Measurements from ENCODE around the gene PTTG1.
A peak's percentile ranks its signal among the peaks of the same experiment; 100 is the strongest.

The PTTG1 gene

GRCh38 chr5:160378330-160378729, 43.3 kb upstream of the PTTG1 start:
- no peak overlapping the region for H3K4me3 ChIP-seq (ENCODE audit: low read depth, low read length)
- no peak for DNase-seq (ENCODE audit: low read depth)
- TF ChIP-seq MYC (IDR thresholded peaks at IDR 0.05; ENCODE audit: low read depth, low read length) (no peak), CTCF (IDR thresholded peaks at IDR 0.05; ENCODE audit: low read depth, low read length) (no peak), MAX (IDR thresholded peaks at IDR 0.05; ENCODE audit: low read depth, low read length) (no peak), POLR2A (IDR thresholded peaks at IDR 0.05; ENCODE audit: extremely low read depth, insufficient read length) (no peak)

GRCh38 chr5:160379511-160379910, 42.1 kb upstream of the PTTG1 start:
- TF ChIP-seq CTCF (IDR thresholded peaks at IDR 0.05; ENCODE audit: low read depth, low read length) (no peak), MAX (IDR thresholded peaks at IDR 0.05; ENCODE audit: low read depth, low read length) (no peak), POLR2A (IDR thresholded peaks at IDR 0.05; ENCODE audit: extremely low read depth, insufficient read length) (no peak), MYC (IDR thresholded peaks at IDR 0.05; ENCODE audit: low read depth, low read length) (no peak)
- DNase-seq (ENCODE audit: low read depth): no peak
- H3K4me3 ChIP-seq (ENCODE audit: low read depth, low read length): no peak overlapping the region

- H3K4me3 ChIP-seq (ENCODE audit: low read depth, low read length): no peak overlapping the region
- TF ChIP-seq CTCF (IDR thresholded peaks at IDR 0.05; ENCODE audit: low read depth, low read length): no peak
- TF ChIP-seq MAX (IDR thresholded peaks at IDR 0.05; ENCODE audit: low read depth, low read length): no peak
- no peak for TF ChIP-seq MYC (IDR thresholded peaks at IDR 0.05; ENCODE audit: low read depth, low read length)
- TF ChIP-seq POLR2A (IDR thresholded peaks at IDR 0.05; ENCODE audit: extremely low read depth, insufficient read length): no peak
- DNase-seq (ENCODE audit: low read depth): no peak
Measured at GRCh38 chr5:160380041-160380440, 41.6 kb upstream of the PTTG1 start.

- DNase-seq (ENCODE audit: low read depth): peak; percentile 47
- no peak overlapping the region for H3K4me3 ChIP-seq (ENCODE audit: low read depth, low read length)
- no peak for TF ChIP-seq MAX (IDR thresholded peaks at IDR 0.05; ENCODE audit: low read depth, low read length)
- no peak for TF ChIP-seq CTCF (IDR thresholded peaks at IDR 0.05; ENCODE audit: low read depth, low read length)
- TF ChIP-seq POLR2A (IDR thresholded peaks at IDR 0.05; ENCODE audit: extremely low read depth, insufficient read length): no peak
- TF ChIP-seq MYC (IDR thresholded peaks at IDR 0.05; ENCODE audit: low read depth, low read length): no peak
Measured at GRCh38 chr5:160382346-160382745, 39.3 kb upstream of the PTTG1 start.

GRCh38 chr5:160384681-160385080, 37.0 kb upstream of the PTTG1 start:
- no peak overlapping the region for H3K4me3 ChIP-seq (ENCODE audit: low read depth, low read length)
- no peak for DNase-seq (ENCODE audit: low read depth)
- TF ChIP-seq CTCF (IDR thresholded peaks at IDR 0.05; ENCODE audit: low read depth, low read length) (no peak), MYC (IDR thresholded peaks at IDR 0.05; ENCODE audit: low read depth, low read length) (no peak), MAX (IDR thresholded peaks at IDR 0.05; ENCODE audit: low read depth, low read length) (no peak)

- no peak for DNase-seq (ENCODE audit: low read depth)
- TF ChIP-seq POLR2A (IDR thresholded peaks at IDR 0.05; ENCODE audit: extremely low read depth, insufficient read length): no peak
- TF ChIP-seq CTCF (IDR thresholded peaks at IDR 0.05; ENCODE audit: low read depth, low read length): no peak
- no peak for TF ChIP-seq MYC (IDR thresholded peaks at IDR 0.05; ENCODE audit: low read depth, low read length)
- TF ChIP-seq MAX (IDR thresholded peaks at IDR 0.05; ENCODE audit: low read depth, low read length): no peak
- no peak overlapping the region for H3K4me3 ChIP-seq (ENCODE audit: low read depth, low read length)
Measured at GRCh38 chr5:160385496-160385895, 36.2 kb upstream of the PTTG1 start.

Data from NB4 (cell line).